ENCODE data around the gene ZP3. TPM values are rescaled to one million over a fixed set of nuclear protein-coding genes. Genes with fewer than 3 reads are reported as not detected.

The ZP3 gene
- total RNA-seq, 1 experiment from 2014 or later: 23.3 TPM

DNA sequence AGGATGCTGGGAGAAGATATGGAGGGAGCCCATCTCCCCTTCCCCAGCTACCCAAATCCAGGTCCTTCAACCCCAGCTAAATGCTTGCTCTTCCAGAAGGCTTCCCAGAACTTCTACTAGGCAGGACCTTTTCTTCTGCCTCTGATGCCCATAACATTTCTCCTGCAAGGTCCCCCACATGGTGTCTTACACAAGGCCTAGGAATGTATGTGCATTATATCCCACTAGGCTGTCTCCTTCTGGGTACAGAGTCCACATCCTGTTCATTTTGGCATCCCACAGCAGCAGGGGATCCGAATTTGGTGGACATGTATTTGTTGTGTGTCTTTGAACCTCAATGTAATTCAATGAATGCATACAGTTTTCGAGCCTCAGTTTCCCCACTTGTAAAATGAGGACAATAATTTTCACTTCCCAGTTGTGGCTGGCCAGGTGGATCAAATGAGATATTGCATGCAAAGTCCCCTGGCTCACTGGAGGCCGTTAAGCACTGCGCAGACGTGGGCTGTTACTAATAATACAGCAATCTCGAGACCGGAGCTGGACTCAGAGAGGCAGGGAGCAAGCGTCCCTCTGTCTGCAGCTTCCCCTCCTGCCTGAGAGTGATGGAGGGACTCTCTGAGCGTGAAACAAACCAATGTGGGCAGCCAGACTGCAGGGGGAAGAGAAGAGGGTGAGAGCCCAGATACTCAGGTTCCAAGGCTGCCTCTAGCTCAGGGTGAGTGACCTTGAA, 47.4 kb upstream of the ZP3 start:
- CTCF ChIA-PET: interaction anchor here (0.5 kb wide), 1 partner anchor 51 kb away, joined by 5 read pairs; no protein-coding TSS in a partner anchor

DNA sequence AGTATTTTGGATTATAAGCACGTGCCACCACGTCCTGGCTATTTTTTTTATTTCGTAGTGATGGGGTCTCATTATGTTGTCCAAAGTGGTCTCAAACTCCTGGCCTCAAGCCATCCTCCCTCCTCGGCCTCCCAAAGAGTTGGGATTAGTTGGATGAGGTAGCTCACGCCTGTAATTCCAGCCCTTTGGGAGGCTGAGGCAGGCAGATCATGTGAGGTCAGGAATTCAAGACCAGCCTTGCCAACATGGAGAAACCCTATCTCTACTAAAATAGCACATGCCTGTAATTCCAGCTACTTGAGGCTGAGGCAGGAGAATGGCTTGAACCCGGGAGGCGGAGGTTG, 44.2 kb upstream of the ZP3 start:
- Histone ChIP-seq H3K9me3 (ENCODE audit: control insufficient read depth, insufficient read depth, low read depth, low read length) (no peaks in the 10 kb centered on the region), H3K27ac (ENCODE audit: low read length) (peak overlapping the region; percentile 93), H3K4me3 (ENCODE audit: low read depth in 2 of 2, low read length in 2 of 2) (peak overlapping the region; percentile 48 to 67), H3K36me3 (ENCODE audit: control insufficient read depth, insufficient read depth, low read length) (no peaks in the 10 kb centered on the region), H3K4me1 (ENCODE audit: control insufficient read depth, insufficient read depth, low read length) (peaks cover 13% of the 10 kb centered on the region), H3K27me3 (ENCODE audit: control insufficient read depth, insufficient read depth, low read length) (no peaks in the 10 kb centered on the region)
- BruUV-seq (replicated peaks): no TSS peak
- intact Hi-C loops (cut with micrococcal nuclease; ENCODE audit: unreplicated experiment) (no loop called here), in situ Hi-C loops (cut with HindIII; ENCODE audit: low pct_unique_long_range_greater_than_20kb, low sequenced_read_pairs) (no loop called here)
- ChIA-PET POLR2A (no interaction called here), CTCF (no interaction called here)
- no peak for ATAC-seq
- no peak for TF ChIP-seq SIN3A (IDR thresholded peaks at IDR 0.05; ENCODE audit: borderline replicate concordance, insufficient read depth, low read depth, low read length)
- no peak for TF ChIP-seq CTCF (IDR thresholded peaks at IDR 0.05)
- TF ChIP-seq POLR2AphosphoS5 (IDR thresholded peaks at IDR 0.05; ENCODE audit: low read depth, low read length): no peak
- TF ChIP-seq REST (IDR thresholded peaks at IDR 0.05; ENCODE audit: insufficient read depth in 1 of 2, low read depth in 2 of 2, low read length in 1 of 2): no peak
- no peak for TF ChIP-seq TCF7L2 (IDR thresholded peaks at IDR 0.05; ENCODE audit: low read depth, low read length)
- no peak for DNase-seq (ENCODE audit: low read depth, low spot score)

More for the DNA sequence above, 47.4 kb upstream of the ZP3 start:
- H3K27me3 ChIP-seq (ENCODE audit: control insufficient read depth, insufficient read depth, low read length): no peaks in the 10 kb centered on the region
- H3K27ac ChIP-seq (ENCODE audit: low read length): no peak overlapping the region
- H3K36me3 ChIP-seq (ENCODE audit: control insufficient read depth, insufficient read depth, low read length): no peaks in the 10 kb centered on the region
- no peak for ATAC-seq
- peaks cover 13% of the 10 kb centered on the region for H3K4me1 ChIP-seq (ENCODE audit: control insufficient read depth, insufficient read depth, low read length)
- TF ChIP-seq TCF7L2 (IDR thresholded peaks at IDR 0.05; ENCODE audit: low read depth, low read length) (no peak), SIN3A (IDR thresholded peaks at IDR 0.05; ENCODE audit: borderline replicate concordance, insufficient read depth, low read depth, low read length) (no peak), REST (IDR thresholded peaks at IDR 0.05; ENCODE audit: insufficient read depth in 1 of 2, low read depth in 2 of 2, low read length in 1 of 2) (no peak), POLR2AphosphoS5 (IDR thresholded peaks at IDR 0.05; ENCODE audit: low read depth, low read length) (no peak), CTCF (IDR thresholded peaks at IDR 0.05) (no peak)
- H3K4me3 ChIP-seq (ENCODE audit: low read depth in 2 of 2, low read length in 2 of 2): no peak overlapping the region
- H3K9me3 ChIP-seq (ENCODE audit: control insufficient read depth, insufficient read depth, low read depth, low read length): no peaks in the 10 kb centered on the region
- no peak for DNase-seq (ENCODE audit: low read depth, low spot score)
- intact Hi-C loops (cut with micrococcal nuclease; ENCODE audit: unreplicated experiment) (no loop called here), in situ Hi-C loops (cut with HindIII; ENCODE audit: low pct_unique_long_range_greater_than_20kb, low sequenced_read_pairs) (no loop called here)
- POLR2A ChIA-PET: no interaction called here
- no TSS peak for BruUV-seq (replicated peaks)
